Stimulated activated naive CD4-positive, alpha-beta T cell (primary cell): ENCODE measurements around the gene POLR3A.
A peak's percentile ranks its signal among the peaks of the same experiment; 100 is the strongest.

Source experiments
- DNase-seq, 6 experiments: peaks; one replicate each; lab custom pipeline; 2025; lab: John Stamatoyannopoulos, UW

Gene POLR3A

GRCh38 chr10:78046711-78047269 is 17.5 kb upstream of the POLR3A start:
- DNase-seq = no peak

- no peak for DNase-seq
Observed at GRCh38 chr10:78045856-78046255, 16.5 kb upstream of the POLR3A start.

DNA sequence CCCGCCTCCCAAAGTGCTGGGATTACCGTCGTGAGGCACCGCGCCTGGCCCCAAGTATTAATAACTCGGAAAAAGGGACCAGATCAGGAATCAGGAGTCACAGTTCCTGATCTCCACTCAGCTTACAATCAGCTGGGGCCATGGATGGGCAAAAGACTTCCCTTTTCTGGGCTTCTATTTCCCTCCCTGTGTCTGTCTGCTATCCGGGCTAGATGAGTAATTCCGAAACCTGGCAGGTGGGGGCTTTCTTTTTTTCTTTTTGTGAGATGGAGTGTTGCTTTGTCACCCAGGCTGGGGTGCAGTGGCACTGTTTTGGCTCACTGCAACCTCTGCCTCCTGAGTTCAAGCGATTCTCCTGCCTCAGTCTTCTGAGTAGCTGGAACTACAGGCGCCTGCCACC is 15.9 kb upstream of the POLR3A start:
- no peak for DNase-seq

DNA sequence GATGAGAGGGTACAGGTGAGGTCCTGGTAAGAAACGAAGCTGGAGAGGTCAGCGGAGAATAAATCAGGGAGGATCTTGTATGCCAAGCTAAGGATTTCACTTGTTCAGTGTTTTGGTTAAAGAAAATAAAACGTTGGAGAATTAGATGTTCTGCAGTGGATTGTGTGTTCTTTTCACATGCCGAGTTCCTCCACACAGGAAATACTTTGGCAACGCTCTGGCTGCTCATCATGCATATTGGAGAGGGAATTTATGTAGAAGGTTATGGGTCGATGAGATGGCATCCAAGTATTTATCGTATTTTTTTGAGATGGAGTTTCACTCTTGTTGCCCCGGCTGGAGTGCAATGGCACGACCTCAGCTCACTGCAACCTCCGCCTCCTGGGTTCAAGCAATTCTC is 15.4 kb upstream of the POLR3A start:
- no peak for DNase-seq

- DNase-seq = no peak
Observed at GRCh38 chr10:78044179-78044578, 14.9 kb upstream of the POLR3A start.

- DNase-seq = no peak
Observed at GRCh38 chr10:78042752-78043104, 13.4 kb upstream of the POLR3A start.

- no peak for DNase-seq
Observed at GRCh38 chr10:78042058-78042751, 12.9 kb upstream of the POLR3A start.

DNA sequence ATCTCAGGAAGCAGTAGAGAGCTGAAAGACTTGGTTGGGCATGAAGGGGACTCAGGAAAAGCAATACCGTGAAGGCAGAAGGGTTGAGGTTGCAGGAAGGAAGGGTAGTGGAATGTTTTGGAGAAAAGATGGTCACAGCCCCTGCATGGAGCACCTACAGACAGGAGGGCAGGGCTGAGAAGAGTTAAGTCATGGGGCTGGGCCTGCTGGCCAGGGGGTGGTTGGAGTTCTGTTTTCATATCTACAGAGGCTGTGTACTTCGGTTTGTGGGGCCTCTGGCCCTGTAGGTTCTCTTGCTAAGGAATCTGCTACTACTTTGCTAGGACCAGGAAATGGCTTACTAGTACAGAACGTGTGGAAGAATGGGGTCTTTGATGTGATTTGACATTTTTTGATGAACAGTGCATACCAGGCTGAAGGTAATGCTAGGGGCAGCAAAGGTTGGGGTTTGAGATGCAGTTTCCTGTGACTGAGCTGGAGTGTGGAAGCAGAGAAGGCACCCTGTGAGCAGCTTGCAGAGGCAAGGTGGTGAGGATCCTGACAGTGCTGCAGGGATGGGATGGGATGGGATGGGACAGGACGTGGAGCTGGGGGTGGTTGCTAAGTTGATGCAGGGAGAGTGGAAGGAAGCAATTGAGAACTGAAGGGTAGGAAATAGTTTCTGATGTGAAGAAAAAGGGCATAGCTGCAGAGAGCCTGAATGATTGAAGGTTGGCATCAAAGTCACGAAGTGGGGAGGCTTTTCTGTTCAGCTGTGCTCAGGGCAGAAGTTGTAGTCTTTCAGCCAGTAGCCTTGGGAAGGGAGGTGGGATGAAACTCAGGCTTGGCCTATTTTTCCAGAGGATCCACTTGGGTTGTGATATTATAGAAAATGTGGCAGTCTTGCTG is 12.1 kb upstream of the POLR3A start:
- DNase-seq = no peak

GRCh38 chr10:78039743-78040142 is 10.4 kb upstream of the POLR3A start:
- no peak for DNase-seq

DNA sequence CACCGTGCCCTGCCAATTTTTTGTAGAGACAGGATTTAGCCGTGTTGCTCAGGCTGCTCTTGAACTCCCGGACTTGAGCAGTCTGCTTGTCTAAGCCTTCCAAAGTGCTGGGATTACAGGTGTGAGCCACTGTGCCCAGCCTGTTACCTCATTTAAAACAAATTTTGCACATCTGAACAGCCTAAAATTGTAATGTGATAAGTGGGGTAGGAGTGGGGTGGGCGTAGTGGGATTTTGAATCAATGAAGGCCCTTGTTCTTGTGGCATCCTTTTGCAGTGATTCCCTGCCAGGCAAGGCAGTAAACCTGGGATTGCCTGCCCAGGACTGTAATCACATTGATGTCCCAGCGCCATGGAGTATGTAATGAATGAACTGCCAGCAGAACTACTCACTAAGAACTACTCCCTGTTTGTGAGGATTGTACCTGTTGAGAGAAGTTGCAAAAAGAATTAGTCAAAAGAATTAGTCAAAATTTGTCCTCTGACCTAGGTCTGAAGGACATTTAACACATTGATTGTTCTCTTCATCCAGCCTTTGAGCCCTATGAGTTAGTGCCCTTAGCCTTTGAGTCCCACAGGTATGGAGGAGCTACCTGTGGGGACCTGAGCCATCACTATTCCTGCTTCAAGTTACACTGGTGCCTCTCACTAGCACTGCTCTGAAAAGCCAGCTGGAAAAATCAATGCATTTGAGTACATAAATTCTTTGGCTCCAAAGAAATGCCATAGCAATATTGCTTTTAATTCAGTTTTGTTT is 9.7 kb upstream of the POLR3A start:
- DNase-seq = no peak

DNA sequence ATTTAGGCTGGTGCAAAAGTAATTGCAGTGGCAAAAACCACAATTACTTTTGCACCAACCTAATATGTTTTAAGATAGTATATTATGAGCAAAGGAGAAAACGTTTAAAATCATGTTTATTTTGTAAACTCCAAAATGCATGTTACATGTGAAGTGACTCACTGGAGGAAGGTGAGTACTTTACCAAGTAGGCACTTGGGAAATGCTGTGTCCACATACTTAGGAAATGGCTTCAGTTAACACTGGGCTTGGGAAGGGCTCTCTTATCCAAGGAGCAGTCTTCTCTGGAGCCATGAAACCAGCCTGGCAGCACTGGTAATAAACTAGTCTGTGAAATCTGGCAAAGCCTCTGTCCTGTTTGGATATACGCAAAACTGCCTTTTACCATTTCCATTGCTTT is 8.8 kb upstream of the POLR3A start:
- no peak for DNase-seq

DNA sequence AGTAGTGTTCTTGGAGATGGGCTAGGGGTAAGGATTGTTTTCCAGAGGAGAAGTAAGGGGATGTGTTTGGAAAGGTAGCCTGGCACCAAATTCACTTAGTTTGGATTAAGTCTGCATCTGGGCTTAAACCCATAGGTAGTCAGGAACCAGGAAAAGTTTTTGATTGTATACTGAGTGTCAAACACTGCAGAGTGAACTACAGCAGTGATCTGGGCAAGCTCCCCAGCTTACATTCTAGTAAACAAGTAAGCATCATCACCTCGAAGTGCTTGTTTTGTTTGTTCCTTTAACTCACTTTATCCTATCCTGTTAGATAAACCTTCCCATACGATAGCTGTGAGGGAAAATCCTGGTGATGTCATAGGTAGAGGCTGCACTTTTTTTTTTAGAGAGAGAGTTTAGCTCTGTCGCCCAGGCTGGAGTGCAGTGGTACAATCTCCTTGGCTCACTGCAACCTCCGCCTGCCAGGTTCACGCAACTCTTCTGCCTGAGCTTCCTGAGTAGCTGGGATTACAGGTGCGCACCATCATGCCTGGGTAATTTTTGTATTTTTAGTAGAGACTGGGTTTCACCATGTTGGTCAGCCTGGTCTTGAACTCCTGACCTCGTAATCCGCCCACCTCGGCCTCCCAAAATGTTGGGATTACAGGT is 6.7 kb upstream of the POLR3A start:
- no peak for DNase-seq

DNA sequence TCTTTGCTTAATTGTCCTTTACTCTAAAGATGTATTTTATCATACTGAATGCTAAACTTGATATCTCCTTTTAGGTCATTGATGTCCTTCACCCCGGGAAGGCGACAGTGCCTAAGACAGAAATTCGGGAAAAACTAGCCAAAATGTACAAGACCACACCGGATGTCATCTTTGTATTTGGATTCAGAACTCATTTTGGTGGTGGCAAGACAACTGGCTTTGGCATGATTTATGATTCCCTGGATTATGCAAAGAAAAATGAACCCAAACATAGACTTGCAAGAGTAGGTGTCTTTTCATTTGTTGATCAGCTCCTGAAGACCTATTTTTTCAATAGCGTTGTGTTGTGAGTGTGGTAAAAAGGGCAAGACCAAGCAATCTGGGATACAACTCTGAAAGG is 6.1 kb upstream of the POLR3A start:
- DNase-seq = no peak

GRCh38 chr10:78035025-78035424 is 5.7 kb upstream of the POLR3A start:
- DNase-seq = no peak

- DNase-seq = peak; percentile 89 to 96 (median 92)
Observed at GRCh38 chr10:78033637-78034470, 4.5 kb upstream of the POLR3A start, which contains the start of gene RPS24. Gene RPS24, plus strand, starts transcription at chr10:78033863. Its CDS starts 39 bp downstream, at chr10:78033902.

- no peak for DNase-seq
Observed at GRCh38 chr10:78033387-78033636, 4.0 kb upstream of the POLR3A start.

- peak in 2 of 6 experiments; percentile 21 to 45 for DNase-seq
Observed at GRCh38 chr10:78028438-78029268, 662 bp downstream of the POLR3A start.

- no peak for DNase-seq
Observed at GRCh38 chr10:78025685-78026364, 3.5 kb downstream of the POLR3A start.

DNA sequence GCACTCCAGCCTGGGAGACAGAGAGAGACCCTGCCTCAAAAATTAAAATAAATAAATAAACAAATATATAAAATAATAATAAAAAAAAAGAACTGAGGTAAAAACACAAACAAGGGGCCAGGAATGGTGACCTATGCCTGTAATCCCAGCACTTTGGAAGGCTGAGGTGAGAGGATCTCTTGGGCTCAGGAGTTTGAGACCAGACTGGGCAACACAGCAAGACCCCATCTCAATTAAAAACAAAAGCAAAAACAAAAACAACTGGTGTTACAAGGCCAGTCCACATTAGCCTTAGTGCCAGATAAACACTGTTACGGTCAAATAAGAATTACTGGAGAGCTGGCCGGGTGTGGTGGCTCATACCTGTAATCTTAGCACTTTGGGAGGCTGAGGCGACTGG is 5.6 kb downstream of the POLR3A start:
- no peak for DNase-seq

DNA sequence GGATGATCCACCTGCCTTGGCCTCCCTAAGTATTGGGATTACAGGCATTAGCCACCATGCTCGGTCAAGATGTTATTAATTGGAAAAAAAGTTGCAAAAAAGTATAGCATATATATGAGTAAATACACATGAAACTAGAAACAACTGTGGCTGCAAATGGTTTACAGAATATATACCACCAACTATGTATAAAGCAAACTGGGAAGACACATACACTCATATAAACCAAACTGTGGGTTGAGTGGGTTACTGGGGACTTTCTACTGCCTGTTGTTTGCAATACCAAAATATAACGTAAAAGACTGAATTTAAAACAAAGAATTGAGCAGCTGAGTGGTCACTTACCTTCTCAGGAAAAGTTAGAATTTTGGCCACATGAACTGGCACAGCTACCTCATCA is 8.1 kb downstream of the POLR3A start:
- DNase-seq = no peak
